C4-2B (cell line): ENCODE measurements around the gene NTNG2.

Experiments used
- H3K27ac ChIP-seq: fragments of 450-650 bp; 2 replicates; pipeline ENCODE4 v1.5.1; 2017
- CTCF ChIP-seq: fragments of 450-650 bp; conservative IDR thresholded peaks from 2 replicates; pipeline ENCODE4 v1.5.1; 2017; ENCODE audit warnings: mild to moderate bottlenecking
- ZFX ChIP-seq: fragments of 450-650 bp; IDR thresholded peaks from 2 replicates; pipeline ENCODE4 v1.6.1; 2017

Gene NTNG2

GRCh38 chr9:132141344-132141947 is 20.4 kb upstream of the NTNG2 start:
- TF ChIP-seq CTCF (no peak), ZFX (no peak)

GRCh38 chr9:132141948-132142594 is 19.8 kb upstream of the NTNG2 start:
- TF ChIP-seq CTCF = no peak
- no peak for TF ChIP-seq ZFX
- no peak overlapping the region for H3K27ac ChIP-seq

More at GRCh38 chr9:132141344-132141947, 20.4 kb upstream of the NTNG2 start:
- no peak overlapping the region for H3K27ac ChIP-seq

GRCh38 chr9:132142924-132143323 is 18.9 kb upstream of the NTNG2 start:
- no peak overlapping the region for H3K27ac ChIP-seq
- TF ChIP-seq ZFX (no peak), CTCF (no peak)

DNA sequence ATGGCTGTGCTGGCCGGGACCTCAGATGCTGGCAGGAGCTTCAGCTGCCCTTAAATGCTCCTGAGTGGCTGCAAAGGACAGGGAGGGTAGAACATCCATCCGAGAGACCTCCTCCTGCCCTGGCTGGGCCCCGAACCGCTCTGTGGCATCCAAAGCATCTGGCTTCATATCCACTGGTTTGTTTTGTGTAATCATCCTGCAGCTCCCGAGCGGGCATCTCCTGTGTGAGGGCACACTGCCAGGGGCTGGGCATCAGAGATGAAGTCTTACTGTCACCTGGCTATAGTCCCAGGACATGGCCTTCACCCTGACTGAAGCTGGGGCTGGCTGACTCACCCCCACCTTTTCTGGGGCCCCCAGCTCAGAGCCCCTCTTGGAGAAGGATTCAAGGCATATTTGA is 18.5 kb upstream of the NTNG2 start:
- no peak overlapping the region for H3K27ac ChIP-seq
- no peak for TF ChIP-seq ZFX
- TF ChIP-seq CTCF = no peak

DNA sequence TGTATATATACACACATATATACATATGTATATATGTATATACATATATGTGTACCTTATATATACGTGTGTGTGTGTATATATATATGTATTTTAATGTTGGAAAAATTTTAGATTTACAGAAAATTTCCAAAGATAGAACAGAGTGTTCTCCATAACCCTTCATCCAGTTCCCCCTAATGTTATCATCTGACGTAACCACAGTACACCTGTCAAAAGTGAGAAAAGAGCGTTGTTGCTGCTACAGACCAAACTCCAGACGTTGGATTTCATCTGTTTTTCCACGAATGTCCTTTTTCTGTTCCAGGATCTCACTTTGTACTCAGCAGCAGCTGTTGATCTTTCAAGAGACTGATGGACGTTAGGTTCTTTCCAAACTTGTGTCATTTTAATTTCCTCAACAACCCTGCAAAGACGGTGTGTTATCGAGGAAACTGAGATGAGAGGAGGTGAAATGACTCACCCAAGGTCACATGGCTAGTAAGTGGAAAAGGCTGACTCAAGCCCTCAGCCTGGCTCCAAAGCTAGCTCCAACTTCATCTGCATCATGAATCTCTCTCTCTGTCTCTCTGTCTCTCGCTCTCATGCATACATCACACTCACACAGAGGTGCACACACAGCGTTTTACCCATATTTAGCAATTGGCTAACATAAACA is 17.0 kb upstream of the NTNG2 start:
- H3K27ac ChIP-seq = no peak overlapping the region

DNA sequence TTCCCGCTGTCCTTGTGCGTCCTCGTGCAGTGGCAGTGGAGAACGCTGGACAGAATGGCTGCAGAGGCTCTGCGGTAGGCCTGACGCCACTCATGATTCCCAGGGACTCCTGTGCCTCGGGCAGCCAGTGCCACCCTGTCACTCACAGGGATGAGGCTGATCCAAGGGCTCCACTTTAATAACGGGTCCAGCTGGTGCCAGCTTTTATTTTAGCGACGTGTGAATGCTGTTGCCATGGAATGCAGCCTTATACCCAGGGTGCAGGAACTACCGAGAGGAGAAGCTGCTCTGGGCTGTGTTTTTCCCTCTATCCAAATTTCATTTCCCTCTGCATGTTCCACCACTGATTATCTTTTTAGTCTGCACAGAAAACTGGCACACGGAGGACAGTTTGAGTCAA is 15.8 kb upstream of the NTNG2 start:
- H3K27ac ChIP-seq = no peak overlapping the region
- TF ChIP-seq CTCF (no peak), ZFX (no peak)

More for the DNA sequence above, 17.0 kb upstream of the NTNG2 start:
- no peak for TF ChIP-seq ZFX
- no peak for TF ChIP-seq CTCF

- no peak for TF ChIP-seq ZFX
- no peak overlapping the region for H3K27ac ChIP-seq
These were observed 15.3 kb upstream of the NTNG2 start for GRCh38 chr9:132146575-132146974.
